GM20431 (cell line): ENCODE measurements around the gene RAPGEF2.

ENCODE experiments used
- in situ Hi-C: fragments of 300-500 bp; cut with MseI, MboI; formaldehyde crosslinking; loops from one replicate; pipeline ENCODE4 v1.15.0; 2020; ENCODE audit warnings: low sequenced_read_pairs; ENCODE audit not compliant: unreplicated experiment

Gene RAPGEF2

GRCh38 chr4:159266981-159267868 is 164.3 kb downstream of the RAPGEF2 start:
- in situ Hi-C loops = no loop called here

GRCh38 chr4:159267869-159268285 is 165.0 kb downstream of the RAPGEF2 start:
- in situ Hi-C loops = no loop called here

- in situ Hi-C loops = no loop called here
Measured at GRCh38 chr4:159268607-159269006, 165.7 kb downstream of the RAPGEF2 start.

- in situ Hi-C loops = no loop called here
Measured at GRCh38 chr4:159269116-159269515, 166.2 kb downstream of the RAPGEF2 start.

GRCh38 chr4:159269956-159270355 is 167.1 kb downstream of the RAPGEF2 start:
- in situ Hi-C loops = no loop called here

GRCh38 chr4:159271856-159272255 is 169.0 kb downstream of the RAPGEF2 start:
- in situ Hi-C loops = no loop called here

- in situ Hi-C loops = no loop called here
Measured at GRCh38 chr4:159272273-159273140, 169.6 kb downstream of the RAPGEF2 start.

GRCh38 chr4:159273141-159273438 is 170.2 kb downstream of the RAPGEF2 start:
- in situ Hi-C loops = no loop called here

- in situ Hi-C loops = no loop called here
Measured at GRCh38 chr4:159273841-159274240, 171.0 kb downstream of the RAPGEF2 start.

GRCh38 chr4:159278399-159278798 is 175.5 kb downstream of the RAPGEF2 start:
- in situ Hi-C loops = no loop called here

GRCh38 chr4:159279084-159279483 is 176.2 kb downstream of the RAPGEF2 start:
- in situ Hi-C loops = no loop called here

- in situ Hi-C loops = no loop called here
Measured at GRCh38 chr4:159280442-159281172, 177.7 kb downstream of the RAPGEF2 start.

- in situ Hi-C loops = no loop called here
Measured at GRCh38 chr4:159281771-159282170, 178.9 kb downstream of the RAPGEF2 start.

GRCh38 chr4:159282329-159282728 is 179.4 kb downstream of the RAPGEF2 start:
- in situ Hi-C loops = no loop called here

GRCh38 chr4:159282944-159283343 is 180.1 kb downstream of the RAPGEF2 start:
- in situ Hi-C loops = no loop called here

- in situ Hi-C loops = no loop called here
Measured at GRCh38 chr4:159283696-159284095, 180.8 kb downstream of the RAPGEF2 start.

GRCh38 chr4:159284113-159284512 is 181.2 kb downstream of the RAPGEF2 start:
- in situ Hi-C loops = no loop called here

- in situ Hi-C loops = no loop called here
Measured at GRCh38 chr4:159284733-159285132, 181.9 kb downstream of the RAPGEF2 start.

- in situ Hi-C loops = no loop called here
Measured at GRCh38 chr4:159287767-159288166, 184.9 kb downstream of the RAPGEF2 start.

- in situ Hi-C loops = no loop called here
Measured at GRCh38 chr4:159289682-159290081, 186.8 kb downstream of the RAPGEF2 start.
